ENCODE results near the gene MGME1. TPM values are rescaled to one million over a fixed set of nuclear protein-coding genes. Genes with fewer than 3 reads are reported as not detected.

The MGME1 gene
- total and polyA plus RNA-seq, 7 donors, result 5.0 to 17.4 (median 14.8) TPM

GRCh38 chr20:17939622-17940223 lies 29.1 kb upstream of the MGME1 start:
- Histone ChIP-seq H3K36me3 (peaks cover 5 to 36% (median 24%) of the 10 kb centered on the region in 4 donors), H3K9me3 (no peaks in the 10 kb centered on the region), H3K4me3 (no peak overlapping the region), H3K4me1 (peaks cover 0 to 43% (median 39%) of the 10 kb centered on the region in 4 donors), H3K27ac (peak overlapping the region in 2 of 4 donors; percentile 6 to 81), H3K27me3 (no peaks in the 10 kb centered on the region)
- TF ChIP-seq CTCF (IDR thresholded peaks at IDR 0.05), result no peak
- no peak for TF ChIP-seq POLR2A (IDR thresholded peaks at IDR 0.05)
- no peak for TF ChIP-seq POLR2AphosphoS5 (IDR thresholded peaks at IDR 0.05)
- TF ChIP-seq EP300 (IDR thresholded peaks at IDR 0.05), result no peak
- 57 to 71% methylated on average over 7 of the region's 7 CpGs for WGBS, 2 donors
- intact Hi-C loops (cut with DNase I), result loop anchor here (5.0 kb wide), 1 partner anchor 37 kb away; no protein-coding TSS in a partner anchor
- DNase-seq, result no peak

- Histone ChIP-seq H3K4me3 (no peak overlapping the region), H3K36me3 (peaks cover 11 to 42% (median 26%) of the 10 kb centered on the region in 4 donors), H3K27ac (no peak overlapping the region), H3K4me1 (peaks cover 0 to 41% (median 39%) of the 10 kb centered on the region in 4 donors), H3K9me3 (no peaks in the 10 kb centered on the region), H3K27me3 (no peaks in the 10 kb centered on the region)
- intact Hi-C loops (cut with DNase I), result no loop called here
- no peak for DNase-seq
- TF ChIP-seq EP300 (IDR thresholded peaks at IDR 0.05), result no peak
- no peak for TF ChIP-seq POLR2AphosphoS5 (IDR thresholded peaks at IDR 0.05)
- TF ChIP-seq POLR2A (IDR thresholded peaks at IDR 0.05), result no peak
- TF ChIP-seq CTCF (IDR thresholded peaks at IDR 0.05), result no peak
- 57 to 68% methylated on average over 6 of the region's 6 CpGs for WGBS, 2 donors
Observed at GRCh38 chr20:17940224-17940971, 28.4 kb upstream of the MGME1 start.

- 78 to 84% methylated on average over 10 of the region's 10 CpGs for WGBS, 2 donors
- no peak overlapping the region for H3K4me3 ChIP-seq
- H3K4me1 ChIP-seq, result peaks cover 0 to 36% (median 32%) of the 10 kb centered on the region in 4 donors
- TF ChIP-seq CTCF (IDR thresholded peaks at IDR 0.05) (no peak), EP300 (IDR thresholded peaks at IDR 0.05) (no peak), POLR2A (IDR thresholded peaks at IDR 0.05) (no peak), POLR2AphosphoS5 (IDR thresholded peaks at IDR 0.05) (no peak)
- H3K36me3 ChIP-seq, result peaks cover 17 to 51% (median 29%) of the 10 kb centered on the region in 4 donors
- no peak overlapping the region for H3K27ac ChIP-seq
- intact Hi-C loops (cut with DNase I), result no loop called here
- no peak for DNase-seq
- no peaks in the 10 kb centered on the region for H3K9me3 ChIP-seq
- H3K27me3 ChIP-seq, result no peaks in the 10 kb centered on the region
Observed at GRCh38 chr20:17941087-17941825, 27.6 kb upstream of the MGME1 start.

- TF ChIP-seq CTCF (IDR thresholded peaks at IDR 0.05) (no peak), POLR2A (IDR thresholded peaks at IDR 0.05) (no peak), POLR2AphosphoS5 (IDR thresholded peaks at IDR 0.05) (no peak), EP300 (IDR thresholded peaks at IDR 0.05) (no peak)
- no peaks in the 10 kb centered on the region for H3K9me3 ChIP-seq
- peaks cover 18 to 56% (median 34%) of the 10 kb centered on the region in 4 donors for H3K36me3 ChIP-seq
- H3K27ac ChIP-seq, result no peak overlapping the region
- 73 to 83% methylated on average over 3 of the region's 3 CpGs for WGBS, 2 donors
- H3K4me3 ChIP-seq, result no peak overlapping the region
- peaks cover 0 to 31% (median 26%) of the 10 kb centered on the region in 4 donors for H3K4me1 ChIP-seq
- no peaks in the 10 kb centered on the region for H3K27me3 ChIP-seq
- no peak for DNase-seq
- intact Hi-C loops (cut with DNase I), result no loop called here
Observed at GRCh38 chr20:17941826-17942196, 27.0 kb upstream of the MGME1 start.

Measured in sigmoid colon (tissue), 7 donors.